WERI-Rb-1 (cell line): ENCODE measurements around the gene STRN3.
"Not testable (repeated sequence)": the region's sequence is repeated elsewhere in the genome, so short reads cannot be mapped to it uniquely, and the experiment has no call there.

Source experiments
- DNase-seq: peaks from one replicate; pipeline ENCODE4 v3.0.0-alpha.2; 2020
- H3K27ac ChIP-seq: fragments of 250-450 bp; sonication (Bioruptor Pico); 2 replicates; pipeline ENCODE4 v1.5.1; 2020; ENCODE audit warnings: mild to moderate bottlenecking, moderate library complexity
- H3K27me3 ChIP-seq: fragments of 250-450 bp; sonication (Bioruptor Pico); 2 replicates; pipeline ENCODE4 v1.5.1; 2021; ENCODE audit warnings: mild to moderate bottlenecking, low read depth, moderate library complexity; ENCODE audit not compliant: insufficient read depth, severe bottlenecking
- H3K36me3 ChIP-seq: fragments of 250-450 bp; sonication (Bioruptor Pico); 2 replicates; pipeline ENCODE4 v1.5.1; 2020; ENCODE audit warnings: mild to moderate bottlenecking, moderate library complexity
- H3K4me3 ChIP-seq: 2 replicates; pipeline ENCODE4 v1.5.1; 2011; ENCODE audit warnings: low read depth, mild to moderate bottlenecking, control low read depth, low read length
- H3K9me3 ChIP-seq: fragments of 250-450 bp; sonication (Bioruptor Pico); 2 replicates; pipeline ENCODE4 v1.5.1; 2021; ENCODE audit warnings: mild to moderate bottlenecking, moderate library complexity; ENCODE audit not compliant: severe bottlenecking
- TF ChIP-seq, protein P1 (sequence below): IDR thresholded peaks from 2 replicates; pipeline ENCODE4 v1.5.1; 2011; ENCODE audit warnings: low read depth, mild to moderate bottlenecking, control low read depth, inconsistent platforms, low read length

The STRN3 gene

GRCh38 chr14:30988509-30988908 is 37.7 kb downstream of the STRN3 start:
- Histone ChIP-seq H3K9me3 (no peaks in the 10 kb centered on the region), H3K27me3 (no peaks in the 10 kb centered on the region), H3K4me3 (no peak overlapping the region), H3K36me3 (no peaks in the 10 kb centered on the region), H3K27ac (no peak overlapping the region)
- TF ChIP-seq, protein P1, sequence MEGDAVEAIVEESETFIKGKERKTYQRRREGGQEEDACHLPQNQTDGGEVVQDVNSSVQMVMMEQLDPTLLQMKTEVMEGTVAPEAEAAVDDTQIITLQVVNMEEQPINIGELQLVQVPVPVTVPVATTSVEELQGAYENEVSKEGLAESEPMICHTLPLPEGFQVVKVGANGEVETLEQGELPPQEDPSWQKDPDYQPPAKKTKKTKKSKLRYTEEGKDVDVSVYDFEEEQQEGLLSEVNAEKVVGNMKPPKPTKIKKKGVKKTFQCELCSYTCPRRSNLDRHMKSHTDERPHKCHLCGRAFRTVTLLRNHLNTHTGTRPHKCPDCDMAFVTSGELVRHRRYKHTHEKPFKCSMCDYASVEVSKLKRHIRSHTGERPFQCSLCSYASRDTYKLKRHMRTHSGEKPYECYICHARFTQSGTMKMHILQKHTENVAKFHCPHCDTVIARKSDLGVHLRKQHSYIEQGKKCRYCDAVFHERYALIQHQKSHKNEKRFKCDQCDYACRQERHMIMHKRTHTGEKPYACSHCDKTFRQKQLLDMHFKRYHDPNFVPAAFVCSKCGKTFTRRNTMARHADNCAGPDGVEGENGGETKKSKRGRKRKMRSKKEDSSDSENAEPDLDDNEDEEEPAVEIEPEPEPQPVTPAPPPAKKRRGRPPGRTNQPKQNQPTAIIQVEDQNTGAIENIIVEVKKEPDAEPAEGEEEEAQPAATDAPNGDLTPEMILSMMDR, result no peak
- no peak for DNase-seq

DNA sequence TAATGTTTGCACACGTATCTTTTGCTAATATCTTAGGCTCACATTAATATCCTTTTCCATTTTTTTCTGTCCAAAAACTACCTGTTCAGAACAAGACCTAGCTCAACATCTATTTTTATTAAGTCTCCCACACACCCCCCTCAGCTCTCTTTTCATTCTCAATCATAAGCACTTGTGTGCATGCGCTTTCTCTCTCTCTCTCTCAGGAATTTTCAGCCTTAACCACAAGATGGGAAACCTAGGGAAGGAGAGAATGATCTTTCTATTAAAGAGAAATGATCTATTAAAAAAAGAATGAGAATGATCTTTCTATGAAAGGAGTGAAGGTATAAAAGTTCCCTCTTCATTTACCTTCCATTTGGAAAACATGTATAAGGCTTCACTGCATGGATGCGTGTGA is 40.4 kb downstream of the STRN3 start:
- H3K4me3 ChIP-seq, result no peak overlapping the region
- H3K36me3 ChIP-seq, result no peaks in the 10 kb centered on the region
- H3K27ac ChIP-seq, result no peak overlapping the region
- no peaks in the 10 kb centered on the region for H3K9me3 ChIP-seq
- no peak for DNase-seq
- TF ChIP-seq, protein P1, result no peak
- no peaks in the 10 kb centered on the region for H3K27me3 ChIP-seq

DNA sequence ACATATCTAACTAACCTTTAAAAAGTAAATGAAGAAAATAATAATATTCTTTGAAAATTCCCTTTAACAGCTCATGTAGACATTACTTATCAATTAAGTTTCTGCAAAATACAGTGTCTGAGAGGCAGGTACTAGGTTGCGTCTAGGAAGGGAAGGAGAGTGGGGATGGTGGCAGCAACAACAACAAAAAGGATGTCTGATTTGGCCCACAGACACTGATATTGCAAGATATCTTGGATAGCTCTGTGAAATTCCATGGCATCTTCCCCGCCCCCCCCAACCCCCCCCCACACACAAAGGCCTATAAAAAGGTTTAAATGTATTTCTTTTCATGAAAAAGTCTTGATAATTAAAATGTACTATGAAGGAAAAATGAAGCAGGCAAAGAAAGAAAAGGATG is 42.3 kb downstream of the STRN3 start:
- Histone ChIP-seq H3K36me3 (no peaks in the 10 kb centered on the region), H3K4me3 (no peak overlapping the region), H3K27me3 (no peaks in the 10 kb centered on the region), H3K9me3 (no peaks in the 10 kb centered on the region), H3K27ac (no peak overlapping the region)
- no peak for DNase-seq
- TF ChIP-seq, protein P1, result no peak

- TF ChIP-seq, protein P1, result no peak
- DNase-seq, result no peak
- Histone ChIP-seq H3K27me3 (no peaks in the 10 kb centered on the region), H3K4me3 (no peak overlapping the region), H3K27ac (no peak overlapping the region), H3K36me3 (no peaks in the 10 kb centered on the region), H3K9me3 (no peaks in the 10 kb centered on the region)
Observed at GRCh38 chr14:30982533-30982932, 43.6 kb downstream of the STRN3 start.

- Histone ChIP-seq H3K9me3 (no peaks in the 10 kb centered on the region), H3K27ac (no peak overlapping the region), H3K27me3 (no peaks in the 10 kb centered on the region), H3K4me3 (no peak overlapping the region), H3K36me3 (no peaks in the 10 kb centered on the region)
- TF ChIP-seq, protein P1, result no peak
- DNase-seq, result no peak
Observed at GRCh38 chr14:30980980-30981379, 45.2 kb downstream of the STRN3 start.

GRCh38 chr14:30980106-30980704 is 46.0 kb downstream of the STRN3 start:
- not testable (repeated sequence) for H3K27ac ChIP-seq, H3K9me3 ChIP-seq, H3K4me3 ChIP-seq, H3K36me3 ChIP-seq, H3K27me3 ChIP-seq
- TF ChIP-seq, protein P1, result peak; percentile 26; the same call in 1 of the 2 replicates
- peak; percentile 20 for DNase-seq
